Suppressor macrophage (primary cell): ENCODE results near the gene TBRG1.
"Not testable (repeated sequence)": the region's sequence is repeated elsewhere in the genome, so short reads cannot be mapped to it uniquely, and the experiment has no call there.

Experiments used
- DNase-seq, 4 experiments: peaks; one replicate each; pipeline ENCODE4 v3.0.0-alpha.2; 2020 to 2022
- total RNA-seq, 17 experiments: gene quantifications; one replicate each; lab custom pipeline; 2026; ENCODE audit warnings: mixed read lengths in 6 of 17, inconsistent platforms in 3 of 17; lab: John Stamatoyannopoulos, UW

The TBRG1 gene
- 24.9 to 75.8 (median 56.0) reads per million in 17 experiments for total RNA-seq

- DNase-seq, result peak; percentile 87 to 95 (median 94)
Measured at GRCh38 chr11:124622531-124623451, at the start of gene TBRG1. Gene TBRG1, plus strand, starts transcription at chr11:124622864. Its CDS starts 220 bp downstream, at chr11:124623084.

GRCh38 chr11:124577716-124578427, 44.8 kb upstream of the TBRG1 start:
- DNase-seq, result no peak

GRCh38 chr11:124578761-124579160, 43.9 kb upstream of the TBRG1 start:
- DNase-seq, result no peak

- DNase-seq, result no peak
Measured at GRCh38 chr11:124581817-124582216, 40.8 kb upstream of the TBRG1 start.

- no peak for DNase-seq
Measured at GRCh38 chr11:124582565-124582964, 40.1 kb upstream of the TBRG1 start.

- DNase-seq, result no peak
Measured at GRCh38 chr11:124583781-124584180, 38.9 kb upstream of the TBRG1 start.

GRCh38 chr11:124584681-124585372, 37.8 kb upstream of the TBRG1 start:
- DNase-seq, result no peak

- DNase-seq, result peak; percentile 73 to 83 (median 81)
Measured at GRCh38 chr11:124586238-124586860, 36.3 kb upstream of the TBRG1 start.

GRCh38 chr11:124591430-124591829, 31.2 kb upstream of the TBRG1 start:
- DNase-seq, result no peak

GRCh38 chr11:124592627-124593026, 30.0 kb upstream of the TBRG1 start:
- DNase-seq, result no peak

- no peak for DNase-seq
Measured at GRCh38 chr11:124595302-124595701, 27.4 kb upstream of the TBRG1 start.

- peak; percentile 8 to 52 (median 30) for DNase-seq
Measured at GRCh38 chr11:124597626-124598025, 25.0 kb upstream of the TBRG1 start.

- DNase-seq, result no peak
Measured at GRCh38 chr11:124600621-124601320, 21.9 kb upstream of the TBRG1 start.

- DNase-seq, result peak; percentile 6 to 57 (median 42)
Measured at GRCh38 chr11:124602193-124602592, 20.5 kb upstream of the TBRG1 start.

GRCh38 chr11:124602723-124603122, 19.9 kb upstream of the TBRG1 start:
- DNase-seq, result not testable (repeated sequence)

GRCh38 chr11:124605719-124606118, 16.9 kb upstream of the TBRG1 start:
- DNase-seq, result peak; percentile 79 to 93 (median 89)

GRCh38 chr11:124608147-124608546, 14.5 kb upstream of the TBRG1 start:
- peak in 3 of 4 experiments; percentile 15 to 63 (median 52) for DNase-seq

- DNase-seq, result no peak
Measured at GRCh38 chr11:124610295-124610694, 12.4 kb upstream of the TBRG1 start.

- DNase-seq, result no peak
Measured at GRCh38 chr11:124611064-124611463, 11.6 kb upstream of the TBRG1 start, which contains the start of gene PANX3. Gene PANX3, plus strand, starts transcription at chr11:124611428. Its CDS starts 129 bp downstream, at chr11:124611557.

- no peak for DNase-seq
Measured at GRCh38 chr11:124612045-124612444, 10.6 kb upstream of the TBRG1 start.

- DNase-seq, result no peak
Measured at GRCh38 chr11:124612567-124613246, 10.0 kb upstream of the TBRG1 start.
